ENCODE results near the gene FMNL2. TPM values are rescaled to one million over a fixed set of nuclear protein-coding genes. Genes with fewer than 3 reads are reported as not detected.
A peak's percentile ranks its signal among the peaks of the same experiment; 100 is the strongest.

The FMNL2 gene
- total RNA-seq, 4 donors from 2014 or later = 25.2 to 35.0 (median 27.4) TPM

DNA sequence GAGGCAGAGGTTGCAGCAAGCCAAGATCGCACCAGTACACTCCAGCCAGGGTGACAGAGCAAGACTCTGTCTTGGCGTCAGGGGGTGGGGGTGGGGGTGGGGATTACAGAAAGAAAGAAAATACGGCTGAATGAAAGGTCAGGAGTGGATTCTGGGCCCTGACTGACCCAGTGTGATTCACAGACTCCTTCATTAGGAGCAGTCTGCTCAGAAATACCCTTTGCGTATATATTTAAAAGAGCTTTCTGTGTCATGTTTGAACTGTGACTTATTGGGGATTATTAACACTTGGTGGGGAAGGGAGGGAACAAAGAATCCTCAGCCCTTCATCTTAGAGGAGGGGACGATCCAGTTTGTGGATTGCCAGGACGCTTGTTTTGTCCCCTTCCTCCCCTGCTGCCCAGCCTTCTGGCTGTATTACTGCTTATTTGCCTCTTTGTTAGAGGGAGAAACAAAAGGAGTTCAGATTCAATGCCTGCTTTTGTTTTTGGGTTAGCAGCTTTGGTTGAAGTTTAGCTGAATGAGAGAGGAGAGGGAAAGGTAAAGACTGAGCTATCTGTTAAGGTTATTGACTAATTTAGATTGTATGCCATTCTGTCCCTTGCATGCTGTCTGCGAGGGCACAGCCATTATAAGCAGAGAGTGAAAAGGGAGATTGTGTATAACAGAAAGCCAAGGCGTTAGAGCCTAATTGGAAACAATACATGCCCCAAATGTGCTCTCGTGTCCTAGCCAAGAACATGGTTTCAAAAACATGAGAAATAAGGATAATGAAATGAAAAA is 118.3 kb downstream of the FMNL2 start:
- Histone ChIP-seq H3K27me3 (no peaks in the 10 kb centered on the region), H3K9me3 (no peaks in the 10 kb centered on the region), H3K27ac (peak overlapping the region in 2 of 4 donors; percentile 20 to 48), H3K36me3 (no peaks in the 10 kb centered on the region), H3K4me3 (no peak overlapping the region), H3K4me1 (peaks cover 0 to 4% (median 0%) of the 10 kb centered on the region in 3 donors)
- 76 to 92% methylated on average over 6 of the region's 9 CpGs for WGBS, 2 donors (ENCODE audit: low coverage in 1 of 2)
- TF ChIP-seq, protein P1, sequence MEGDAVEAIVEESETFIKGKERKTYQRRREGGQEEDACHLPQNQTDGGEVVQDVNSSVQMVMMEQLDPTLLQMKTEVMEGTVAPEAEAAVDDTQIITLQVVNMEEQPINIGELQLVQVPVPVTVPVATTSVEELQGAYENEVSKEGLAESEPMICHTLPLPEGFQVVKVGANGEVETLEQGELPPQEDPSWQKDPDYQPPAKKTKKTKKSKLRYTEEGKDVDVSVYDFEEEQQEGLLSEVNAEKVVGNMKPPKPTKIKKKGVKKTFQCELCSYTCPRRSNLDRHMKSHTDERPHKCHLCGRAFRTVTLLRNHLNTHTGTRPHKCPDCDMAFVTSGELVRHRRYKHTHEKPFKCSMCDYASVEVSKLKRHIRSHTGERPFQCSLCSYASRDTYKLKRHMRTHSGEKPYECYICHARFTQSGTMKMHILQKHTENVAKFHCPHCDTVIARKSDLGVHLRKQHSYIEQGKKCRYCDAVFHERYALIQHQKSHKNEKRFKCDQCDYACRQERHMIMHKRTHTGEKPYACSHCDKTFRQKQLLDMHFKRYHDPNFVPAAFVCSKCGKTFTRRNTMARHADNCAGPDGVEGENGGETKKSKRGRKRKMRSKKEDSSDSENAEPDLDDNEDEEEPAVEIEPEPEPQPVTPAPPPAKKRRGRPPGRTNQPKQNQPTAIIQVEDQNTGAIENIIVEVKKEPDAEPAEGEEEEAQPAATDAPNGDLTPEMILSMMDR (IDR thresholded peaks at IDR 0.05) = no peak
- TF ChIP-seq POLR2AphosphoS5 (IDR thresholded peaks at IDR 0.05) = no peak
- TF ChIP-seq POLR2A (IDR thresholded peaks at IDR 0.05) = no peak
- TF ChIP-seq EP300 (IDR thresholded peaks at IDR 0.05) = no peak
- ATAC-seq = no peak

DNA sequence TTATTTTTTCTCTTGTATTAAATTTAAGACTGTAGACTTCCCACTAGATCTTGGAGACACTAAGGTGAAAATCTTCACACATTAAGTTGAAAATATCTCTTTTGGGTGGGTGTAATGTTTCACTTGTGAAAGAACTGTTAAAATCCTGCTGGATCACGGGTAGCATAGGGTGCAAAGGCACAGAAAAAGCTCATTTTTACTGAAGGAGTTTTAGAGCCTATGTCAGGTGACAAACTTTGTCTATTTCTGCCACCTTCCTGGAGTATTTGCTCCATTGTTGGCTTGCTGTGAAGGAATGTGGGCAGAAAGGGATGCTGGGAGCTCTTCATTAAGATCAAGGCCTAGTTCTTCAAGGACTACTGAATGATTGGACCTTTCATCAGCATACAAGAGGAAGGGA is 119.4 kb downstream of the FMNL2 start:
- TF ChIP-seq, protein P1 (IDR thresholded peaks at IDR 0.05) = no peak
- TF ChIP-seq POLR2AphosphoS5 (IDR thresholded peaks at IDR 0.05) (no peak), EP300 (IDR thresholded peaks at IDR 0.05) (no peak), POLR2A (IDR thresholded peaks at IDR 0.05) (no peak)
- peaks cover 0 to 4% (median 0%) of the 10 kb centered on the region in 3 donors for H3K4me1 ChIP-seq
- WGBS, 2 donors (ENCODE audit: low coverage in 1 of 2) = 92 to 100% methylated on average over 1 of the region's 1 CpG
- no peaks in the 10 kb centered on the region for H3K36me3 ChIP-seq
- H3K4me3 ChIP-seq = no peak overlapping the region
- no peak overlapping the region for H3K27ac ChIP-seq
- no peaks in the 10 kb centered on the region for H3K27me3 ChIP-seq
- H3K9me3 ChIP-seq = no peaks in the 10 kb centered on the region
- no peak for ATAC-seq

DNA sequence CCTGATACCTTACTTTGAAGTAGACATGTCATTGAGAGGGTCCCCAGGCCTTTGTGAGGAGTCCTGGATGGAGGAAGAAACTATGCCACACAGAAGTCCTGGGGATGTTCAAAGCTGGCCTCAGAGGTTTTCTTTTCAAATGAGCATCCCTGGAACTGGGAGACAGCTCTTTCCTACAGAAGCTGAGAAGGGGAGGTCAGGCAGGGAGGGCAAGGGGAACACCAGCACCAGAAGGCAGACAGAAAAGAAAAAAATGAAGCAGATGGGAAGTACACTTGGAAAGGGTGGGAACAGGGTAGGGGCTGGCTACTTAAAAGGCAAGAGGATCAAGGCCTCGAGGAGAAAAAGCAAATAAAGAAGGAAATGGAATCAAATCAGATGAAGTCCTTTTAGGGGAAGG is 120.0 kb downstream of the FMNL2 start:
- H3K27me3 ChIP-seq = no peaks in the 10 kb centered on the region
- no peak overlapping the region for H3K4me3 ChIP-seq
- H3K36me3 ChIP-seq = no peaks in the 10 kb centered on the region
- H3K4me1 ChIP-seq = peaks cover 0 to 4% (median 0%) of the 10 kb centered on the region in 3 donors
- 62 to 83% methylated on average over 1 of the region's 1 CpG for WGBS, 2 donors (ENCODE audit: low coverage in 1 of 2)
- H3K9me3 ChIP-seq = no peaks in the 10 kb centered on the region
- TF ChIP-seq, protein P1 (IDR thresholded peaks at IDR 0.05) = no peak
- no peak for TF ChIP-seq POLR2AphosphoS5 (IDR thresholded peaks at IDR 0.05)
- ATAC-seq = no peak
- no peak overlapping the region for H3K27ac ChIP-seq

DNA sequence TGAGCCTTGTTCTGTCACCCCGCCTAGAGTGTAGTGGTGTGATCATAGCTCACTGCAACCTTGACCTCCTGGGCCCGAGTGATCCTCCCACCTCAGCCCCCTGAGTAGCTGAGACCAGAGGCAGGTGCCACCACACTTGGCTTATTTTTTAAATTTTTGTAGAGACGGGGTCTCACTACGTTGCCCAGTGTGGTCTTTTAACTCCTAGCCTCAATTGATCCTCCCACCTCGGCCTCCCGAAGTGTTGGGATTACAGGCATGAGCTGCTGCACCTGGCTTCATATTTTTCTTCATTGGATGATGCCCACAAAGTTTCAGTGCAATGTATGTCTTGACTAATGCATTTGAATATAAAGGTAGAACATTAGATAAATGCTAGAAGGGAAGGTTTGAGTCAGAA is 120.8 kb downstream of the FMNL2 start:
- H3K4me1 ChIP-seq = peaks cover 0 to 4% (median 0%) of the 10 kb centered on the region in 3 donors
- WGBS, 2 donors (ENCODE audit: low coverage in 1 of 2) = 95 to 98% methylated on average over 6 of the region's 6 CpGs
- no peaks in the 10 kb centered on the region for H3K36me3 ChIP-seq

More for the DNA sequence above, 120.8 kb downstream of the FMNL2 start:
- TF ChIP-seq, protein P1 (IDR thresholded peaks at IDR 0.05) = no peak
- TF ChIP-seq EP300 (IDR thresholded peaks at IDR 0.05) (no peak), POLR2A (IDR thresholded peaks at IDR 0.05) (no peak), POLR2AphosphoS5 (IDR thresholded peaks at IDR 0.05) (no peak)
- Histone ChIP-seq H3K27me3 (no peaks in the 10 kb centered on the region), H3K27ac (no peak overlapping the region), H3K9me3 (no peaks in the 10 kb centered on the region), H3K4me3 (no peak overlapping the region)
- ATAC-seq = no peak
